OCI-LY1 (cell line): ENCODE results near the gene ERBB2.
"Not testable (repeated sequence)": the region's sequence is repeated elsewhere in the genome, so short reads cannot be mapped to it uniquely, and the experiment has no call there.

Experiments used
- H2AFZ ChIP-seq: fragments of 200-600 bp; sonication (generic), shearing (Covaris generic); 2 replicates; pipeline ENCODE4 v1.6.0; 2014; ENCODE audit warnings: antibody characterized with exemption, mild to moderate bottlenecking, low read length
- H3F3A ChIP-seq: fragments of 200-600 bp; sonication (generic), shearing (Covaris generic); 2 replicates; pipeline ENCODE4 v1.6.0; 2014; ENCODE audit warnings: mild to moderate bottlenecking, antibody characterized with exemption, low read length, moderate library complexity; ENCODE audit not compliant: insufficient read depth
- H3K27ac ChIP-seq: fragments of 200-600 bp; sonication (generic); 2 replicates; pipeline ENCODE4 v1.5.1; 2014; ENCODE audit warnings: low read length, mixed run types, mild to moderate bottlenecking, low read depth; ENCODE audit not compliant: poor library complexity, severe bottlenecking
- H3K27me3 ChIP-seq: fragments of 200-600 bp; sonication (generic); 2 replicates; pipeline ENCODE4 v1.6.0; 2014; ENCODE audit warnings: antibody characterized with exemption, mild to moderate bottlenecking, low read length, moderate library complexity; ENCODE audit not compliant: insufficient read depth
- H3K36me3 ChIP-seq: fragments of 200-600 bp; sonication (generic); 2 replicates; pipeline ENCODE4 v1.6.1; 2014; ENCODE audit warnings: mild to moderate bottlenecking, antibody characterized with exemption, low read length, moderate library complexity, mixed read lengths; ENCODE audit not compliant: insufficient read depth
- H3K4me1 ChIP-seq: fragments of 200-600 bp; sonication (generic); 2 replicates; pipeline ENCODE4 v1.5.1; 2014; ENCODE audit warnings: mild to moderate bottlenecking, low read length, moderate library complexity; ENCODE audit not compliant: insufficient read depth, severe bottlenecking
- H3K4me2 ChIP-seq: fragments of 200-600 bp; sonication (generic), shearing (Covaris generic); 2 replicates; pipeline ENCODE4 v1.6.1; 2014; ENCODE audit warnings: low read length
- H3K4me3 ChIP-seq: fragments of 200-600 bp; sonication (generic); 2 replicates; pipeline ENCODE4 v1.5.1; 2014; ENCODE audit warnings: low read length, low read depth, mild to moderate bottlenecking, mixed read lengths; ENCODE audit not compliant: poor library complexity, severe bottlenecking
- H3K79me2 ChIP-seq: fragments of 200-600 bp; shearing (Covaris generic); 2 replicates; pipeline ENCODE4 v1.6.1; 2016; ENCODE audit warnings: mixed run types, low read length, mixed read lengths; ENCODE audit not compliant: insufficient read depth
- H3K9ac ChIP-seq: fragments of 200-600 bp; sonication (generic), shearing (Covaris generic); 2 replicates; pipeline ENCODE4 v1.6.1; 2014; ENCODE audit warnings: mild to moderate bottlenecking, low read length, mixed read lengths
- H3K9me2 ChIP-seq: fragments of 200-600 bp; sonication (generic), shearing (Covaris generic); 2 replicates; pipeline ENCODE4 v1.6.1; 2014; ENCODE audit warnings: low read depth, mild to moderate bottlenecking, low read length, mixed read lengths
- H3K9me3 ChIP-seq: fragments of 200-600 bp; shearing (Covaris generic); 2 replicates; pipeline ENCODE4 v1.6.1; 2014; ENCODE audit warnings: low read length, mixed read lengths
- H4K20me1 ChIP-seq: fragments of 200-600 bp; sonication (generic), shearing (Covaris generic); 2 replicates; pipeline ENCODE4 v1.6.0; 2016; ENCODE audit warnings: mild to moderate bottlenecking, low read length; ENCODE audit not compliant: insufficient read depth
- CTCF ChIP-seq: fragments of 200-600 bp; sonication (generic), shearing (Covaris generic); IDR thresholded peaks from 2 replicates; pipeline ENCODE4 v1.5.1; 2017; ENCODE audit warnings: mild to moderate bottlenecking, antibody characterized with exemption, low read length, moderate library complexity, mixed read lengths
- EZH2 ChIP-seq: fragments of 200-600 bp; sonication (generic), shearing (Covaris generic); IDR thresholded peaks from 2 replicates; pipeline ENCODE4 v1.8.0; 2017; ENCODE audit warnings: borderline replicate concordance, mixed run types, mild to moderate bottlenecking, antibody characterized with exemption, low read length, moderate library complexity, mixed read lengths

The ERBB2 gene

GRCh38 chr17:39695089-39695474 lies 4.8 kb upstream of the ERBB2 start:
- Histone ChIP-seq H3K4me2 (no peak overlapping the region), H3K27ac (no peak overlapping the region)

GRCh38 chr17:39696731-39697130 lies 3.1 kb upstream of the ERBB2 start:
- Histone ChIP-seq H3K9me3 (no peaks in the 10 kb centered on the region), H3K27me3 (no peaks in the 10 kb centered on the region), H3K9me2 (no peaks in the 10 kb centered on the region), H3K4me2 (no peak overlapping the region), H2AFZ (no peak overlapping the region), H3K4me1 (no peaks in the 10 kb centered on the region), H3K36me3 (no peaks in the 10 kb centered on the region; the same call in 1 of the 2 replicates), H3K27ac (no peak overlapping the region), H4K20me1 (no peaks in the 10 kb centered on the region), H3K79me2 (no peaks in the 10 kb centered on the region), H3F3A (no peaks in the 10 kb centered on the region), H3K4me3 (no peak overlapping the region), H3K9ac (no peak overlapping the region)
- TF ChIP-seq CTCF (no peak), EZH2 (no peak)

More at GRCh38 chr17:39695089-39695474, 4.8 kb upstream of the ERBB2 start:
- Histone ChIP-seq H2AFZ (no peak overlapping the region), H3K27me3 (no peaks in the 10 kb centered on the region), H3K9me3 (no peaks in the 10 kb centered on the region), H4K20me1 (no peaks in the 10 kb centered on the region), H3F3A (no peaks in the 10 kb centered on the region), H3K4me3 (no peak overlapping the region), H3K9ac (no peak overlapping the region), H3K9me2 (no peaks in the 10 kb centered on the region), H3K36me3 (no peaks in the 10 kb centered on the region; the same call in 1 of the 2 replicates), H3K4me1 (no peaks in the 10 kb centered on the region), H3K79me2 (no peaks in the 10 kb centered on the region)
- TF ChIP-seq EZH2 (no peak), CTCF (no peak)

GRCh38 chr17:39697961-39698360 lies 1.9 kb upstream of the ERBB2 start:
- no peaks in the 10 kb centered on the region for H3K79me2 ChIP-seq
- no peaks in the 10 kb centered on the region for H3K27me3 ChIP-seq
- no peak overlapping the region for H3K4me3 ChIP-seq
- no peak overlapping the region for H2AFZ ChIP-seq
- no peak for TF ChIP-seq EZH2
- TF ChIP-seq CTCF, result no peak
- no peaks in the 10 kb centered on the region for H3F3A ChIP-seq
- H4K20me1 ChIP-seq, result no peaks in the 10 kb centered on the region
- no peaks in the 10 kb centered on the region for H3K9me2 ChIP-seq
- no peak overlapping the region for H3K27ac ChIP-seq
- no peaks in the 10 kb centered on the region; the same call in 1 of the 2 replicates for H3K36me3 ChIP-seq
- no peaks in the 10 kb centered on the region for H3K9me3 ChIP-seq
- H3K9ac ChIP-seq, result no peak overlapping the region
- H3K4me2 ChIP-seq, result no peak overlapping the region
- H3K4me1 ChIP-seq, result no peaks in the 10 kb centered on the region

- H3K27ac ChIP-seq, H3K9me3 ChIP-seq, H3F3A ChIP-seq, H2AFZ ChIP-seq, H4K20me1 ChIP-seq, H3K4me3 ChIP-seq, H3K4me1 ChIP-seq, H3K4me2 ChIP-seq, H3K9ac ChIP-seq, H3K9me2 ChIP-seq, H3K27me3 ChIP-seq, H3K36me3 ChIP-seq, H3K79me2 ChIP-seq: not testable (repeated sequence)
These were observed 577 bp upstream of the ERBB2 start for GRCh38 chr17:39699157-39699817.
